HG03457 (cell line): ENCODE measurements around the gene DUSP6.

ENCODE experiments used
- ATAC-seq: cut with Tn5 transposase; IDR thresholded peaks from one replicate; pipeline ENCODE4 v1.9.1; 2021; ENCODE audit warnings: moderate number of reproducible peaks; ENCODE audit not compliant: unreplicated experiment

Gene DUSP6

GRCh38 chr12:89352492-89353187 is at the start of gene DUSP6:
DUSP6 (minus strand) TSS chr12:89352501; CDS start chr12:89352039, 462 bp downstream.
- peak; percentile 34 for ATAC-seq

- no peak for ATAC-seq
Measured at GRCh38 chr12:89401433-89402058, 49.2 kb upstream of the DUSP6 start.

- ATAC-seq = no peak
Measured at GRCh38 chr12:89400415-89400814, 48.1 kb upstream of the DUSP6 start.

- ATAC-seq = no peak
Measured at GRCh38 chr12:89395712-89396111, 43.4 kb upstream of the DUSP6 start.

- no peak for ATAC-seq
Measured at GRCh38 chr12:89393551-89394121, 41.3 kb upstream of the DUSP6 start.

- no peak for ATAC-seq
Measured at GRCh38 chr12:89392391-89392790, 40.1 kb upstream of the DUSP6 start.

GRCh38 chr12:89391726-89392336 is 39.5 kb upstream of the DUSP6 start:
- ATAC-seq = no peak

- ATAC-seq = no peak
Measured at GRCh38 chr12:89390802-89391673, 38.7 kb upstream of the DUSP6 start.

- no peak for ATAC-seq
Measured at GRCh38 chr12:89389755-89390661, 37.7 kb upstream of the DUSP6 start.

- no peak for ATAC-seq
Measured at GRCh38 chr12:89386138-89386537, 33.8 kb upstream of the DUSP6 start.

- ATAC-seq = no peak
Measured at GRCh38 chr12:89384807-89385206, 32.5 kb upstream of the DUSP6 start.

GRCh38 chr12:89384050-89384758 is 31.9 kb upstream of the DUSP6 start:
- ATAC-seq = no peak

GRCh38 chr12:89383235-89384049 is 31.1 kb upstream of the DUSP6 start:
- no peak for ATAC-seq

- ATAC-seq = no peak
Measured at GRCh38 chr12:89382328-89382727, 30.0 kb upstream of the DUSP6 start.

- no peak for ATAC-seq
Measured at GRCh38 chr12:89379839-89380467, 27.7 kb upstream of the DUSP6 start.

GRCh38 chr12:89379148-89379838 is 27.0 kb upstream of the DUSP6 start:
- no peak for ATAC-seq

- ATAC-seq = no peak
Measured at GRCh38 chr12:89376844-89377243, 24.5 kb upstream of the DUSP6 start.

- no peak for ATAC-seq
Measured at GRCh38 chr12:89376202-89376529, 23.9 kb upstream of the DUSP6 start.
